GM18909 (cell line): ENCODE results near the gene PCDH9.
"Not testable (repeated sequence)": the region's sequence is repeated elsewhere in the genome, so short reads cannot be mapped to it uniquely, and the experiment has no call there.

Experiments
- ATAC-seq: cut with Tn5 transposase; IDR thresholded peaks from one replicate; pipeline ENCODE4 v1.9.1; 2021; ENCODE audit warnings: mild to moderate bottlenecking; ENCODE audit not compliant: unreplicated experiment, poor library complexity

The PCDH9 gene

GRCh38 chr13:66341635-66342377 lies 888.3 kb downstream of the PCDH9 start:
- ATAC-seq = no peak

GRCh38 chr13:66339214-66339613 lies 890.9 kb downstream of the PCDH9 start:
- ATAC-seq = no peak

GRCh38 chr13:66338542-66338941 lies 891.6 kb downstream of the PCDH9 start:
- ATAC-seq = no peak

GRCh38 chr13:66335626-66336025 lies 894.5 kb downstream of the PCDH9 start:
- no peak for ATAC-seq

- no peak for ATAC-seq
Observed at GRCh38 chr13:66329988-66330451, 900.1 kb downstream of the PCDH9 start.

GRCh38 chr13:66328476-66328875 lies 901.7 kb downstream of the PCDH9 start:
- ATAC-seq = no peak

GRCh38 chr13:66323745-66324347 lies 906.3 kb downstream of the PCDH9 start:
- ATAC-seq = no peak

- ATAC-seq = no peak
Observed at GRCh38 chr13:66322936-66323335, 907.2 kb downstream of the PCDH9 start.

GRCh38 chr13:66322193-66322740 lies 907.9 kb downstream of the PCDH9 start:
- no peak for ATAC-seq

GRCh38 chr13:66314911-66315310 lies 915.2 kb downstream of the PCDH9 start:
- ATAC-seq = no peak

- ATAC-seq = no peak
Observed at GRCh38 chr13:66313413-66313812, 916.7 kb downstream of the PCDH9 start.

- ATAC-seq = no peak
Observed at GRCh38 chr13:66312312-66313087, 917.6 kb downstream of the PCDH9 start.

- ATAC-seq = no peak
Observed at GRCh38 chr13:66305961-66306617, 924.0 kb downstream of the PCDH9 start.

- ATAC-seq = no peak
Observed at GRCh38 chr13:66301482-66301881, 928.7 kb downstream of the PCDH9 start.

- ATAC-seq = no peak
Observed at GRCh38 chr13:66301006-66301405, 929.1 kb downstream of the PCDH9 start.

- no peak for ATAC-seq
Observed at GRCh38 chr13:66296875-66297274, 933.3 kb downstream of the PCDH9 start.

GRCh38 chr13:66296328-66296727 lies 933.8 kb downstream of the PCDH9 start:
- ATAC-seq = no peak

GRCh38 chr13:66286806-66287205 lies 943.3 kb downstream of the PCDH9 start:
- not testable (repeated sequence) for ATAC-seq

- ATAC-seq = no peak
Observed at GRCh38 chr13:66275416-66275815, 954.7 kb downstream of the PCDH9 start.

- no peak for ATAC-seq
Observed at GRCh38 chr13:66273011-66273410, 957.1 kb downstream of the PCDH9 start.
